ENCODE data around the gene OVOL2.

DNA sequence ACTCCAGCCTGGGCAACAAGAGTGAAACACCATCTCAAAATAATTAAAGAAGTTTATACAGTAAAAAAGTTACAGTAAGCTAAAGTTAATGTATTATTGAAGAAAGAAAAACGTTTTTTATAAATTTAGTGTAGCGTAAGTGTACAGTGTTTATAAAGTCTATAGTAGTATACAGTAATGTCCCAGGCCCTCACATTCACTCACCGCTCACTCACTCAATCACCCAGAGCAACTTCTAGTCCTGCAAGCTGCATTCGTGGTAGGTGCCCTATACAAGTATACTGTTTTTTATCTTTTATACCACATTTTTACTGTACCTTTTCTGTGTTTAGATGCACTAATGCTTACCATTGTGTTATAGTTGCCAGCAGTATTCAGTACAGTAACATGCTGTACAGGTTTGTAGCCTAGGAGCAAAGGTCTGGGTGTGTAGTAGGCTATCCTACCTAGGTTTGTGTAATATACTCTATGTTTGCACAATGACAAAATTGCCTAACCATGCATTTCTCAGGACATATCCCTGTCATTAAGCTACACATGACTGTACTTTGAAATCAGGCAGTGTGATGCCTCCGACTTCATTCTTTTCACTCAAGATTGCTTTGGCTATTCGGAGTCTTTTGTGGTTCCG is 72.2 kb downstream of the OVOL2 start:
- TF ChIP-seq SIN3A (IDR thresholded peaks at IDR 0.05; ENCODE audit: borderline replicate concordance, low read depth, low read length) (no peak), FOXJ3 (CRISPR knock-in tag; IDR thresholded peaks at IDR 0.05) (no peak), EP300 (IDR thresholded peaks at IDR 0.05; ENCODE audit: borderline replicate concordance in 1 of 2, low read depth in 1 of 2, low read length in 1 of 2) (no peak), RAD21 (IDR thresholded peaks at IDR 0.05; ENCODE audit: low read length) (no peak), PBX3 (IDR thresholded peaks at IDR 0.05) (no peak), CHD2 (IDR thresholded peaks at IDR 0.05; ENCODE audit: low read length, partially characterized antibody) (no peak), RFX5 (IDR thresholded peaks at IDR 0.05; ENCODE audit: low read length) (no peak), RXRA (IDR thresholded peaks at IDR 0.05; ENCODE audit: borderline replicate concordance, low read depth) (no peak)
- TF ChIP-seq, protein P1, sequence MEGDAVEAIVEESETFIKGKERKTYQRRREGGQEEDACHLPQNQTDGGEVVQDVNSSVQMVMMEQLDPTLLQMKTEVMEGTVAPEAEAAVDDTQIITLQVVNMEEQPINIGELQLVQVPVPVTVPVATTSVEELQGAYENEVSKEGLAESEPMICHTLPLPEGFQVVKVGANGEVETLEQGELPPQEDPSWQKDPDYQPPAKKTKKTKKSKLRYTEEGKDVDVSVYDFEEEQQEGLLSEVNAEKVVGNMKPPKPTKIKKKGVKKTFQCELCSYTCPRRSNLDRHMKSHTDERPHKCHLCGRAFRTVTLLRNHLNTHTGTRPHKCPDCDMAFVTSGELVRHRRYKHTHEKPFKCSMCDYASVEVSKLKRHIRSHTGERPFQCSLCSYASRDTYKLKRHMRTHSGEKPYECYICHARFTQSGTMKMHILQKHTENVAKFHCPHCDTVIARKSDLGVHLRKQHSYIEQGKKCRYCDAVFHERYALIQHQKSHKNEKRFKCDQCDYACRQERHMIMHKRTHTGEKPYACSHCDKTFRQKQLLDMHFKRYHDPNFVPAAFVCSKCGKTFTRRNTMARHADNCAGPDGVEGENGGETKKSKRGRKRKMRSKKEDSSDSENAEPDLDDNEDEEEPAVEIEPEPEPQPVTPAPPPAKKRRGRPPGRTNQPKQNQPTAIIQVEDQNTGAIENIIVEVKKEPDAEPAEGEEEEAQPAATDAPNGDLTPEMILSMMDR (IDR thresholded peaks at IDR 0.05): no peak
